D721Med (cell line): ENCODE data around the gene EYS.

Experiments
- DNase-seq: peaks from one replicate; pipeline ENCODE4 v3.0.0; 2011; ENCODE audit warnings: low spot score; ENCODE audit not compliant: insufficient read length
- FAIRE-seq: peaks from 2 replicates; lab custom pipeline; 2011; peaks lifted over from hg19 to GRCh38; lab: Jason Lieb, UNC
- TF ChIP-seq, protein P1 (sequence below): IDR thresholded peaks from 2 replicates; pipeline ENCODE4 v1.5.1; 2012; ENCODE audit warnings: mild to moderate bottlenecking, control low read depth; ENCODE audit not compliant: insufficient read depth; ENCODE audit errors: missing control alignments

The EYS gene

DNA sequence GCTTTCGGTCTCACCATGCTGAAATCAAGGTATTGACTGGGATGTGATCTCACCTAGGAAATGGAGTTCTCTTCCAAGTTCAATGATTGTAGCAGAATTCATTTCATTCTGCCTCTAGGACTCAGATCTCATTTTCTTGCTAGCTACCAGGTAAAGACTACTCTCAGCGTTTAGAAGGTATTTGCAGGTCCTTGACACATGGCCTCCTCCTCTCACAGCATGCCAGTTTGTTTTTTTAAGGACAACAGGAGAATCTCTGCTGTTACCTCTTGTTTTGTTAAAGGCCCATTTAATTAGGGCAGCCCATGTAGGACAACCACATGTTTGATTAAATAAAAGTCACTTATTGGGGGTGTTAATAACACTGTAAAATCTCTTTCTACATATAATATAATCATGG, 757.8 kb downstream of the EYS start:
- FAIRE-seq (no peak), DNase-seq (no peak)
- TF ChIP-seq, protein P1, sequence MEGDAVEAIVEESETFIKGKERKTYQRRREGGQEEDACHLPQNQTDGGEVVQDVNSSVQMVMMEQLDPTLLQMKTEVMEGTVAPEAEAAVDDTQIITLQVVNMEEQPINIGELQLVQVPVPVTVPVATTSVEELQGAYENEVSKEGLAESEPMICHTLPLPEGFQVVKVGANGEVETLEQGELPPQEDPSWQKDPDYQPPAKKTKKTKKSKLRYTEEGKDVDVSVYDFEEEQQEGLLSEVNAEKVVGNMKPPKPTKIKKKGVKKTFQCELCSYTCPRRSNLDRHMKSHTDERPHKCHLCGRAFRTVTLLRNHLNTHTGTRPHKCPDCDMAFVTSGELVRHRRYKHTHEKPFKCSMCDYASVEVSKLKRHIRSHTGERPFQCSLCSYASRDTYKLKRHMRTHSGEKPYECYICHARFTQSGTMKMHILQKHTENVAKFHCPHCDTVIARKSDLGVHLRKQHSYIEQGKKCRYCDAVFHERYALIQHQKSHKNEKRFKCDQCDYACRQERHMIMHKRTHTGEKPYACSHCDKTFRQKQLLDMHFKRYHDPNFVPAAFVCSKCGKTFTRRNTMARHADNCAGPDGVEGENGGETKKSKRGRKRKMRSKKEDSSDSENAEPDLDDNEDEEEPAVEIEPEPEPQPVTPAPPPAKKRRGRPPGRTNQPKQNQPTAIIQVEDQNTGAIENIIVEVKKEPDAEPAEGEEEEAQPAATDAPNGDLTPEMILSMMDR, result no peak

DNA sequence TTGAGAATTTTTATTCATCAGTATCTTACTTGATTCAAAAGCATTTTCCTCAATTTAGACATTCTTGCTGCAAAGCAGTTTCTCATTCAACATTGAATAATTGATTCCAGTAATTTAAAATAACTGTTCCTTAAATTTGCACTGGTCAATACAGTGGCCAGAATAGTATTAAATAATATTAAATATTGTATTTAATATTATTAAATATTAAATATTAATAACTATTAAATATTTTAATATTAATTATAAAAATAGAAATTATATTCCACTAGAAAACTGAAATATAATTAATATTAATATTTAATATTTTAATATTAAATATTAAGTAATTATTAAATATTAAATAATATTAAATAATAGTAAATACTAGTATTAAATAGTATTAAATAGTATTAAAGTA, 758.8 kb downstream of the EYS start:
- TF ChIP-seq, protein P1, result no peak
- DNase-seq (no peak), FAIRE-seq (no peak)

DNA sequence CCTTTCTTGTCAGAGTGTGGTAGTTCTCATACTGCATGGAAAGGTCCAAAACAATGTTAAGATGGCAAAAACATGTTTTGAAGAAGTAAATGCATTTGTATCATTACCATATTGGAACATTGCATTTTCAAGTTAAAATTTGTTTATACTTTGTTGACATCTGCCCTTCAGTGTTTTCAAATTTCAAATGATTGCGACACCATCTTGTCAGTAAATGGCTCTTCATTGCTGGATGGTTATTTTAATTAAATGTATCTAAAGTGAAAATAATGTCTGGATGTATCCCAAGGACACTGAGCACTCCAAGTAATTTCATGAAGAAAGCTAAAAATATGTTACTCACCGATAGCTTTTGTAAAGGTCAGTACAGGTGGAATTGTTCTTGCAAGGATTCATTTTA, 761.6 kb downstream of the EYS start:
- DNase-seq, result no peak
- TF ChIP-seq, protein P1, result no peak
- FAIRE-seq, result no peak

DNA sequence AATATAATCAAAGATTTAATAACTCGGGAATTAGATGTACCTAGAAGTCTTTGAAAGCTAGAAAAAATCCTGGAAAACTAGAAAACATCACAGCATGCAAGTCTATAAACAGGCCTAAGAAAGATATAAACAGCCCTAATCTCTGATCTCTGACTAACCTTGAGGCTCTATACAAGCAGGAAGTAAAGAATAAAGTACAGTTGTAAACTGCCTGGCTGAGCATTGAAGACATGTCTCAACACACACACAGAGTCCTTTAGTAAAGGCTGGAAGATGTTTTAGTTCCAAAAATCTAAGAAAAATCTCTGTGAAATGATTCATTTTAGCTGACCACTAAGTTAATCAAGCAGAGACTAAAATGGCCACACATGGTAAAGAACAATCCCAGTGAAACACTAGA, 774.5 kb downstream of the EYS start:
- no peak for DNase-seq

DNA sequence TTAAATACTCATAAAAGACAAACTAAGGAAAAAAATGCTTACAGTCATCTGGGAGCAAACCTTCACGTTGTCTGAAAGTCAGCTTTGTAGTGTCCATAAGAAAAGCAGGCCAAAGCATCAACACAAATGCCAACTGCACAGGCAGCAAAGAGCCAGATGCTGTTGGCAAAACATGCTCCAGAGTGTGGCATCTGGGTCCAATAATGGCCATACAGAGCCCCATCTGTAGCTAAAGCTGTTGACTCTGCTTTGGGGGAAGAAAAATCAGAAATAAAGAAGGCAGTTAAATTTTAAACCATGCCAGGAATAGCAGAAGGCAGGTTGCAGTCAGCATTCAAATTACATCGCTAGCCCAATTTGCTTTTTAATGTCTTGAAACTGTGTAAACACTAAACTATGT, 776.3 kb downstream of the EYS start:
- no peak for DNase-seq
- FAIRE-seq, result no peak
- TF ChIP-seq, protein P1, result no peak

More for the DNA sequence above, 774.5 kb downstream of the EYS start:
- FAIRE-seq, result no peak
- TF ChIP-seq, protein P1, result no peak

DNA sequence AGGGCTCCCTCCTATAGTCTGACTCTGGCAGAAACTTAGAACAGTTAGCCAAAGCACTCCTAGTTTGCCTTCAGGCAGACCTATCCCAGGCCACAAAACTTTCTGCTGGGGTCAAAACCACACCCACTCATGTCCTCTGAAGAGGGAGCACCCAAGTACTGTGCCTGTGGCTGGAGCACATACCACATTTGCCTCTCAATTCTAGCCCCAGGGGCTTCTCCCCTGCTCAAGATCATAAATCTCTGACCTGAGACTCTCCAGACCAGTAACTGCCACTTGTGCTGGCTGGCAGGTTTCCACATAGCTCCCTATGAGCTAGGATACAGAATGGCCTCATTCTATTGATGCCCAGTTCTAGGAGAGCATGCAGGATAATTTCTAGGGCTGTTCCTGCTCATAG, 781.0 kb downstream of the EYS start:
- TF ChIP-seq, protein P1, result no peak
- no peak for DNase-seq
- FAIRE-seq, result no peak

DNA sequence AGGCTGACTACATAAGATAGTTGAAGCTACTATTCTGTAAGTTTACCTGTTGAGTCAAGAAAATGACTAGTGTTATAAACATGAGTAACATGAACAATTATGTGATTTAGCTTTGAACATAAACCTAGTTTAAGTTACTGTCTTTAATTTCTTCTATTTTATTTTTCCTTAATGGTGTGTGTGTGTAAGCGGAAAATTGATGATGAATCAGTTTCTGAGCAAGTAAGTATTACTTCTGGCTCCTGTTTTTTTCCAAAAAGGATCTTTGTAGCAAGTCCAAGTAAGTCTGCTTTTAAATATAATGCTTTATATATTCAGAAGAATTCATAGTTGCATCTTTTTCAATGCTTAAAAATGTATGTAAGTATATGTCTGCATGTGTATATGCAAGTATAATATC, 786.8 kb downstream of the EYS start:
- DNase-seq, result no peak
- FAIRE-seq, result no peak
- TF ChIP-seq, protein P1, result no peak
